ENCODE measurements around the gene EYA3. TPM values are rescaled to one million over a fixed set of nuclear protein-coding genes. Genes with fewer than 3 reads are reported as not detected.
A peak's percentile ranks its signal among the peaks of the same experiment; 100 is the strongest.

EYA3 gene
- total RNA-seq, 1 donor from 2014 or later: 17.5 TPM

DNA sequence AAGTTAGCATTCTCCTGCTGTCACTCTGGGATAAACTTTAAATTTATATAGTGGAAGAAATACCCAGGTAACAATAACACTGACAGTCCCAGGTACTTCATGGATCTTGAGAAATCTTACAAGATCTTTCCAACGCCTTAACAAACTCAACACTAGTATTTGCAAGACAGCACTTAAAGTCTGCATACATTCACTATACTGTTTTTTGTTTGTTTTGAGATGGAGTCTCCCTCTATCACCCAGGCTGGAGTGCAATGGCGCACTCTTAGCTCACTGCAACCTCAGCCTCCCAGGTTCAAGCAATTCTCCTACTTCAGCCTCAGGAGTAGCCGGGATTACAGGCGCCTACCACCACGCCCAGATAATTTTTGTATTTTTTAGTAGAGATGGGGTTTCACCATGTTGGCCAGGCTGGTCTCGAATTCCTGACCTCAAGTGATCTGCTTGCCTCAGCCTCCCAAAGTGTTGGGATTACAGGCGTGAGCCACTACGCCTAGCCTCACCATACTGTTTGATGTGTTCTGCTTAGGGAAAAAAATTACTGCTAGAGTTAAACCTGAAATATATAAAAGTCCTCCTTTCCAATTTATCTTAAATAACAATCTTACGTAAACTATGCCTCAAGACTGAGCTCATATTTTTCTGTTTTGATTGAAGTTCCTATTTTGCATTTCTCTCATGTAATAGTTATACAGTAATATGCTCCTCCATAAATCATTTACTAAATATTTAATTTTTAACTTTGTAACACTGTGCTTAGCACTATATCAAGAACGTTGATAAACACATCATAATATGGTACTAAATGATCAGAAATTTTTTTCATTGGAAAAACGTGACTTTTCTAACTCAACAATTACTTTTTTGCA is 17.5 kb downstream of the EYA3 start:
- Mint-ChIP-seq H3K27me3 (ENCODE audit: unreplicated experiment) (no peaks in the 10 kb centered on the region), H3K4me3 (ENCODE audit: unreplicated experiment) (peak overlapping the region; percentile 15), H3K27ac (ENCODE audit: unreplicated experiment) (peak overlapping the region; percentile 84), H3K9me3 (ENCODE audit: unreplicated experiment) (peaks cover 3% of the 10 kb centered on the region), H3K36me3 (ENCODE audit: unreplicated experiment) (no peaks in the 10 kb centered on the region), H3K4me1 (ENCODE audit: unreplicated experiment) (peaks cover 55% of the 10 kb centered on the region)
- no peak for DNase-seq (ENCODE audit: extremely low spot score, unreplicated experiment)
- TF ChIP-seq, protein P1, sequence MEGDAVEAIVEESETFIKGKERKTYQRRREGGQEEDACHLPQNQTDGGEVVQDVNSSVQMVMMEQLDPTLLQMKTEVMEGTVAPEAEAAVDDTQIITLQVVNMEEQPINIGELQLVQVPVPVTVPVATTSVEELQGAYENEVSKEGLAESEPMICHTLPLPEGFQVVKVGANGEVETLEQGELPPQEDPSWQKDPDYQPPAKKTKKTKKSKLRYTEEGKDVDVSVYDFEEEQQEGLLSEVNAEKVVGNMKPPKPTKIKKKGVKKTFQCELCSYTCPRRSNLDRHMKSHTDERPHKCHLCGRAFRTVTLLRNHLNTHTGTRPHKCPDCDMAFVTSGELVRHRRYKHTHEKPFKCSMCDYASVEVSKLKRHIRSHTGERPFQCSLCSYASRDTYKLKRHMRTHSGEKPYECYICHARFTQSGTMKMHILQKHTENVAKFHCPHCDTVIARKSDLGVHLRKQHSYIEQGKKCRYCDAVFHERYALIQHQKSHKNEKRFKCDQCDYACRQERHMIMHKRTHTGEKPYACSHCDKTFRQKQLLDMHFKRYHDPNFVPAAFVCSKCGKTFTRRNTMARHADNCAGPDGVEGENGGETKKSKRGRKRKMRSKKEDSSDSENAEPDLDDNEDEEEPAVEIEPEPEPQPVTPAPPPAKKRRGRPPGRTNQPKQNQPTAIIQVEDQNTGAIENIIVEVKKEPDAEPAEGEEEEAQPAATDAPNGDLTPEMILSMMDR (IDR thresholded peaks at IDR 0.05): no peak

DNA sequence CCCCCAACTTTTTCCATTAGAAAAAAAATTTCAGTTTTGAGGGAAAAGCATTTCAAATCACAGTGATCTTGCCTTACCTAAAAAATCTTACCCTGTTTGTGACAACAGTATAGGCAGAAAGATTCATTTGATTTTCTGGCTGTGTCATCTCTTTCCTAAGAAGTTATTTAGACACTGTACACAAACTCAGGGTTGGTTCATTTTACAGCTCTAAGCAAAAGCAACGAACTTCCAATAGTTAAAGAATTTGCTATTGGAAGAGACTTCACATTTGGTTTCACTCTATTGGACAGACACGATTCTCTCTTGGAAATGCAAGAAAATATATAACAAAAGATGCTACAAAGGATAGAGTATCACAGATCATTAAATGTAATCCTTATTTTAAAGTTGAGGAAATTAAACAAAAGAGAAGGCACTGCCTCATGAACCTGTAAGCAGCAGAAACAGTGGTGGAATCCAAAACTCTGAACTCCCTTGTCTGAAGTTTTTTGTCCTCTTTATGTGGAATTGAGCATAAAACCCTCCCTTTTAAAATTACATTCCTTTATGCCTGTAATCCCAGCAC is 20.8 kb downstream of the EYA3 start:
- Mint-ChIP-seq H3K36me3 (ENCODE audit: unreplicated experiment) (no peaks in the 10 kb centered on the region), H3K27me3 (ENCODE audit: unreplicated experiment) (no peaks in the 10 kb centered on the region), H3K4me1 (ENCODE audit: unreplicated experiment) (peaks cover 62% of the 10 kb centered on the region), H3K4me3 (ENCODE audit: unreplicated experiment) (no peak overlapping the region), H3K9me3 (ENCODE audit: unreplicated experiment) (peaks cover 3% of the 10 kb centered on the region), H3K27ac (ENCODE audit: unreplicated experiment) (peak overlapping the region; percentile 25)
- TF ChIP-seq, protein P1 (IDR thresholded peaks at IDR 0.05): no peak
- DNase-seq (ENCODE audit: extremely low spot score, unreplicated experiment): no peak

DNA sequence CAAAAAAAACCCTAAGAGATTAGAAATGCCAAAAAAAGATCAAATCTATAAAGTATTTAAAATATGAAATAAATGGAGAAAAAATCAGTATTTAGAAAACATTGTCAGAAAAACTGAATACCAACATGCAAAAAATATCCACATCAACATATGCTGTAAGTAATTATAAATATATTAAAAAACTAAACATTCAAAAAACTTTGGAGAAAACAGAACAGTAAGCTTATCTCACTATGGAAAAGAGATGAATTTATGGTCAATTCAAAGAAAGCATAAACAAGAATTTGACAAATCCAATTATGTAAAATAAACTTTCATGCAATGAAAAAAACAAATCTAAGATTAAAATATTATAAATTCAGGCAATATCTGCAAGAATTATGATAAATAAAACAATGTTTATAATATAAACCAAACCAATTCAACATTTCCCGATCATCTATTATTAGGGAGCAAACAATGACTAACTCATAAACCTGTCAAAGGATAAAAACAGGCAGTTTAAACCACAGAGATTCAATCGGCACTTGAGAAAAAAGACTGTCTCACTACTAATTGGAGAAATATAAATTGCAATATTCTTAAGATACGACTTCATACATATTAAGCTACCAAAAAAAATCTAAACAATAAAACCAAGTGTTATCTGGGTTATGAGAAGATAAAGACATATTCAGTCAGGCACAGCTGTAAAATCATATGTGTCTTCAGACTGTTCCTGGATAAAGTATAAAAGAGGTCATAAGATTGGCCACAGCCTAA is 21.8 kb downstream of the EYA3 start:
- peak overlapping the region; percentile 44 for H3K27ac Mint-ChIP-seq (ENCODE audit: unreplicated experiment)
- no peak for DNase-seq (ENCODE audit: extremely low spot score, unreplicated experiment)
- no peak overlapping the region for H3K4me3 Mint-ChIP-seq (ENCODE audit: unreplicated experiment)
- no peaks in the 10 kb centered on the region for H3K36me3 Mint-ChIP-seq (ENCODE audit: unreplicated experiment)
- H3K4me1 Mint-ChIP-seq (ENCODE audit: unreplicated experiment): peaks cover 51% of the 10 kb centered on the region
- H3K27me3 Mint-ChIP-seq (ENCODE audit: unreplicated experiment): no peaks in the 10 kb centered on the region
- no peaks in the 10 kb centered on the region for H3K9me3 Mint-ChIP-seq (ENCODE audit: unreplicated experiment)
- TF ChIP-seq, protein P1 (IDR thresholded peaks at IDR 0.05): no peak

DNA sequence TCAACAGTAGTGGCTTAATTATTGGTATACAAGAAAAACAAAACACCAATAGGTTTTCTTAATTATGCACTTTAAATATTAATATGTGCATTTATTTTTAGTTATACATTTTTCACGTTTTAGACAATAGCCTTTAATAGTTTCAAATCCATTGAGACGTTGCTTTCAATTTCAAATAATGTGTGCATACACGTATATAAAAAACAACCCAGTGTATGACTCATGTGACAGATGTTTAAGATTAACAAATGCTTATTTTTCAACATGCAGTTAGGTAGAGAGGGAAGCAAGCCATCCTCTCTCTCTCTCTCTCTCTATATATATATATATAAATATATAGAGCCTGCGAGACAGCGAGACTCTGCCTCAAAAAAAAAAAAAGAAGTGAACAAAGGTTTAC is 24.3 kb downstream of the EYA3 start:
- no peak for DNase-seq (ENCODE audit: extremely low spot score, unreplicated experiment)
- Mint-ChIP-seq H3K36me3 (ENCODE audit: unreplicated experiment) (peaks cover 3% of the 10 kb centered on the region), H3K27ac (ENCODE audit: unreplicated experiment) (peak overlapping the region; percentile 65), H3K27me3 (ENCODE audit: unreplicated experiment) (no peaks in the 10 kb centered on the region), H3K9me3 (ENCODE audit: unreplicated experiment) (no peaks in the 10 kb centered on the region), H3K4me3 (ENCODE audit: unreplicated experiment) (no peak overlapping the region), H3K4me1 (ENCODE audit: unreplicated experiment) (peaks cover 37% of the 10 kb centered on the region)
- TF ChIP-seq, protein P1 (IDR thresholded peaks at IDR 0.05): no peak

DNA sequence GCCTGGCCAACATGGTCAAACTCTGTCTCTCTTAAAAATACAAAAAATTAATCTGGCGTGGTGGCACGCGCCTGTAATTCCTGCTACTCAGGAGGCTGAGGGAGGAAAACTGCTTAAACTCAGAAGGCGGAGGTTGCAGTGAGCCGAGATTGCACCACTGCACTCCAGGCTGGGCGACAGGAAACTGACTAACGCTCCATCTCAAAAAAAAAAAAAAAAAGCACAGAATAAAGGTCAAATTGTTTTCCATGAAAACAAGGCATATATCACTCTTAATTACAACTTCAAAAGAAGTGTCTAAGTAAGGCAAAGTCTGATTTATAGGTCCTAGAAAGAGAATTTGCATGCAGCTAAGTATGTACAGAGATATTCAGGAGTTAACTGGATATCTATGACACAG is 25.6 kb downstream of the EYA3 start:
- H3K36me3 Mint-ChIP-seq (ENCODE audit: unreplicated experiment): peaks cover 3% of the 10 kb centered on the region
- TF ChIP-seq, protein P1 (IDR thresholded peaks at IDR 0.05): no peak
- H3K27me3 Mint-ChIP-seq (ENCODE audit: unreplicated experiment): no peaks in the 10 kb centered on the region
- no peak for DNase-seq (ENCODE audit: extremely low spot score, unreplicated experiment)
- H3K27ac Mint-ChIP-seq (ENCODE audit: unreplicated experiment): no peak overlapping the region
- no peak overlapping the region for H3K4me3 Mint-ChIP-seq (ENCODE audit: unreplicated experiment)
- peaks cover 48% of the 10 kb centered on the region for H3K4me1 Mint-ChIP-seq (ENCODE audit: unreplicated experiment)
- no peaks in the 10 kb centered on the region for H3K9me3 Mint-ChIP-seq (ENCODE audit: unreplicated experiment)

Measured in osteocyte (in vitro differentiated cells).